ENCODE results near the gene UBE2L6. TPM values are rescaled to one million over a fixed set of nuclear protein-coding genes. Genes with fewer than 3 reads are reported as not detected.

Gene UBE2L6
- total and polyA plus RNA-seq, 3 donors from 2014 or later: 13.3 to 43.6 (median 19.8) TPM

GRCh38 chr11:57610170-57610569 lies 42.7 kb upstream of the UBE2L6 start:
- no peak for TF ChIP-seq POLR2A (IDR thresholded peaks at IDR 0.05)
- TF ChIP-seq, protein P1, sequence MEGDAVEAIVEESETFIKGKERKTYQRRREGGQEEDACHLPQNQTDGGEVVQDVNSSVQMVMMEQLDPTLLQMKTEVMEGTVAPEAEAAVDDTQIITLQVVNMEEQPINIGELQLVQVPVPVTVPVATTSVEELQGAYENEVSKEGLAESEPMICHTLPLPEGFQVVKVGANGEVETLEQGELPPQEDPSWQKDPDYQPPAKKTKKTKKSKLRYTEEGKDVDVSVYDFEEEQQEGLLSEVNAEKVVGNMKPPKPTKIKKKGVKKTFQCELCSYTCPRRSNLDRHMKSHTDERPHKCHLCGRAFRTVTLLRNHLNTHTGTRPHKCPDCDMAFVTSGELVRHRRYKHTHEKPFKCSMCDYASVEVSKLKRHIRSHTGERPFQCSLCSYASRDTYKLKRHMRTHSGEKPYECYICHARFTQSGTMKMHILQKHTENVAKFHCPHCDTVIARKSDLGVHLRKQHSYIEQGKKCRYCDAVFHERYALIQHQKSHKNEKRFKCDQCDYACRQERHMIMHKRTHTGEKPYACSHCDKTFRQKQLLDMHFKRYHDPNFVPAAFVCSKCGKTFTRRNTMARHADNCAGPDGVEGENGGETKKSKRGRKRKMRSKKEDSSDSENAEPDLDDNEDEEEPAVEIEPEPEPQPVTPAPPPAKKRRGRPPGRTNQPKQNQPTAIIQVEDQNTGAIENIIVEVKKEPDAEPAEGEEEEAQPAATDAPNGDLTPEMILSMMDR (IDR thresholded peaks at IDR 0.05): no peak
- no peak overlapping the region for H3K4me3 ChIP-seq
- 92 to 96% methylated on average over 4 of the region's 4 CpGs for WGBS, 2 donors
- intact Hi-C loops (cut with DNase I; ENCODE audit: low total_unique reads): no loop called here
- H3K27ac ChIP-seq: no peak overlapping the region
- H3K36me3 ChIP-seq (ENCODE audit: low read depth, missing control alignments): no peaks in the 10 kb centered on the region
- no peaks in the 10 kb centered on the region for H3K4me1 ChIP-seq
- no peak for DNase-seq
- H3K27me3 ChIP-seq: no peaks in the 10 kb centered on the region
- H3K9me3 ChIP-seq: no peaks in the 10 kb centered on the region

DNA sequence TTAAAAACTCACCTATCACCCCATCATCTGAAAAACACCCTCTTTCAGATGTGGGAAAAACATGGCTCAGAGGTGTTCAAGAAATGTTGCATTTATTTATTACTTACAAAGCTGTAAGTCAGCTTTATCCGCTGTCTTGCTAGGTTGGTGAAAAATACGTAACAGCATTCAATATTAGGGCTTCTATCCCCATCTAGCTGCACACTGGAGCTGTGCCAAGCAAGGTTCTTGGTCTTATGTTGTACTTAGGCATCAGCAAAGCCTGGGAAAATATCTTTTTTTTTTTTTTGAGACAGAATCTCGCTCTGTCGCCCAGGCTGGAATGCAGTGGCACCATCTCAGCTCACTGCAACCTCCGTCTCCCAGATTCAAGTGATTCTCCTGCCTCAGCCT lies 37.6 kb upstream of the UBE2L6 start:
- TF ChIP-seq, protein P1 (IDR thresholded peaks at IDR 0.05): no peak
- no peak for TF ChIP-seq POLR2A (IDR thresholded peaks at IDR 0.05)
- Histone ChIP-seq H3K27ac (no peak overlapping the region), H3K4me1 (no peaks in the 10 kb centered on the region), H3K9me3 (no peaks in the 10 kb centered on the region), H3K4me3 (no peak overlapping the region), H3K36me3 (ENCODE audit: low read depth, missing control alignments) (no peaks in the 10 kb centered on the region), H3K27me3 (no peaks in the 10 kb centered on the region)
- DNase-seq: no peak
- intact Hi-C loops (cut with DNase I; ENCODE audit: low total_unique reads): no loop called here
- WGBS, 2 donors: 83 to 97% methylated on average over 5 of the region's 5 CpGs

GRCh38 chr11:57604296-57605027 lies 37.0 kb upstream of the UBE2L6 start:
- H3K9me3 ChIP-seq: no peaks in the 10 kb centered on the region
- no peak overlapping the region for H3K4me3 ChIP-seq
- 64 to 71% methylated on average over 8 of the region's 8 CpGs for WGBS, 2 donors
- no peaks in the 10 kb centered on the region for H3K36me3 ChIP-seq (ENCODE audit: low read depth, missing control alignments)
- H3K4me1 ChIP-seq: no peaks in the 10 kb centered on the region
- intact Hi-C loops (cut with DNase I; ENCODE audit: low total_unique reads): no loop called here
- no peak for DNase-seq
- TF ChIP-seq POLR2A (IDR thresholded peaks at IDR 0.05): no peak
- TF ChIP-seq, protein P1 (IDR thresholded peaks at IDR 0.05): no peak
- no peaks in the 10 kb centered on the region for H3K27me3 ChIP-seq
- H3K27ac ChIP-seq: no peak overlapping the region

GRCh38 chr11:57601297-57601696 lies 33.8 kb upstream of the UBE2L6 start:
- H3K4me1 ChIP-seq: no peaks in the 10 kb centered on the region
- H3K27me3 ChIP-seq: no peaks in the 10 kb centered on the region
- no peak overlapping the region for H3K27ac ChIP-seq
- H3K4me3 ChIP-seq: no peak overlapping the region
- H3K9me3 ChIP-seq: no peaks in the 10 kb centered on the region
- no peak for DNase-seq
- TF ChIP-seq POLR2A (IDR thresholded peaks at IDR 0.05): no peak
- TF ChIP-seq, protein P1 (IDR thresholded peaks at IDR 0.05): no peak
- 90 to 91% methylated on average over 3 of the region's 3 CpGs for WGBS, 2 donors
- intact Hi-C loops (cut with DNase I; ENCODE audit: low total_unique reads): no loop called here
- H3K36me3 ChIP-seq (ENCODE audit: low read depth, missing control alignments): no peaks in the 10 kb centered on the region

GRCh38 chr11:57599381-57599780 lies 31.9 kb upstream of the UBE2L6 start:
- DNase-seq: no peak
- 13 to 37% methylated on average over 2 of the region's 2 CpGs for WGBS, 2 donors
- Histone ChIP-seq H3K27me3 (no peaks in the 10 kb centered on the region), H3K9me3 (no peaks in the 10 kb centered on the region), H3K36me3 (ENCODE audit: low read depth, missing control alignments) (no peaks in the 10 kb centered on the region), H3K4me3 (no peak overlapping the region), H3K4me1 (no peaks in the 10 kb centered on the region), H3K27ac (no peak overlapping the region)
- TF ChIP-seq, protein P1 (IDR thresholded peaks at IDR 0.05): no peak
- TF ChIP-seq POLR2A (IDR thresholded peaks at IDR 0.05): no peak
- intact Hi-C loops (cut with DNase I; ENCODE audit: low total_unique reads): no loop called here

Data from testis (tissue), 3 donors.